AG09309 (cell line): ENCODE results near the gene MBNL1.

ENCODE experiments used
- DNase-seq: peaks from one replicate; pipeline ENCODE4 v3.0.0-alpha.2; 2010; ENCODE audit warnings: low read depth
- H3K4me3 ChIP-seq: 2 replicates; pipeline ENCODE4 v1.5.1; 2011; ENCODE audit warnings: mild to moderate bottlenecking, low read depth, low read length, moderate library complexity; ENCODE audit not compliant: control insufficient read depth
- TF ChIP-seq, protein P1 (sequence below): IDR thresholded peaks from 2 replicates; pipeline ENCODE4 v1.5.1; 2011; ENCODE audit warnings: mild to moderate bottlenecking, low read depth, low read length, inconsistent platforms; ENCODE audit not compliant: insufficient read depth, control insufficient read depth; ENCODE audit errors: missing control alignments

MBNL1 gene

DNA sequence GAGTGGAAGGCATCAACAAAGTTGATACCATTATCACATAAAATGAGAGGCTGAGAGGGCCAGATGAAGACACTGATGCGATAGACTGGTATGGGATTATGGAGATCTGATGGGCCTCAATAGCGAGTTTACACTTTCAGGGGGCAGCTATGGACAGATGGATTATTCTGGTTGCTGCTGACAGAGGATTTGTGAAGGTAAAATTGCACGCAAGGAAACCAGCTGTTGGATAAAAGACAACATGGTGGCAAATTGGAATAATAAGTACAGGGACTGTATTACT, 203.9 kb downstream of the MBNL1 start:
- no peak overlapping the region for H3K4me3 ChIP-seq
- no peak for DNase-seq
- TF ChIP-seq, protein P1, sequence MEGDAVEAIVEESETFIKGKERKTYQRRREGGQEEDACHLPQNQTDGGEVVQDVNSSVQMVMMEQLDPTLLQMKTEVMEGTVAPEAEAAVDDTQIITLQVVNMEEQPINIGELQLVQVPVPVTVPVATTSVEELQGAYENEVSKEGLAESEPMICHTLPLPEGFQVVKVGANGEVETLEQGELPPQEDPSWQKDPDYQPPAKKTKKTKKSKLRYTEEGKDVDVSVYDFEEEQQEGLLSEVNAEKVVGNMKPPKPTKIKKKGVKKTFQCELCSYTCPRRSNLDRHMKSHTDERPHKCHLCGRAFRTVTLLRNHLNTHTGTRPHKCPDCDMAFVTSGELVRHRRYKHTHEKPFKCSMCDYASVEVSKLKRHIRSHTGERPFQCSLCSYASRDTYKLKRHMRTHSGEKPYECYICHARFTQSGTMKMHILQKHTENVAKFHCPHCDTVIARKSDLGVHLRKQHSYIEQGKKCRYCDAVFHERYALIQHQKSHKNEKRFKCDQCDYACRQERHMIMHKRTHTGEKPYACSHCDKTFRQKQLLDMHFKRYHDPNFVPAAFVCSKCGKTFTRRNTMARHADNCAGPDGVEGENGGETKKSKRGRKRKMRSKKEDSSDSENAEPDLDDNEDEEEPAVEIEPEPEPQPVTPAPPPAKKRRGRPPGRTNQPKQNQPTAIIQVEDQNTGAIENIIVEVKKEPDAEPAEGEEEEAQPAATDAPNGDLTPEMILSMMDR, result no peak

DNA sequence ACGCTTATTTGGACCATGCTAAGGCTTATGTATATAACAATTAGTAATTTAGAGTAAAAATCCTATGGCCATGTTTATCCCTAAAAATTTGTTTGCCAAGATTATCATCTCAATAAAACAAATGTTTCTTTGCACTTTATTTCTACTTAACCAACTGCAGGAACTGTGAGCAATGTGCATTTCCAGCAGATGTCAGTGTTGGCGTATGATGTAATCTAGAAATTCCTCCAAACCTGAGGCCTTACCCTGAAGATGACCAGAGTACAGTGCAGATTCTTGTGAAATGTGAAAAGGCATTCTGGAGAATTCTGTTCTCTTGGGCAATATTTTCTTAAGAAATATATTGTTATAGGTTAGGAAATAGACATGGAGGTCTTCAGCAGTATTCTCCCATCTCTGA, 205.9 kb downstream of the MBNL1 start:
- TF ChIP-seq, protein P1, result peak; percentile 62
- H3K4me3 ChIP-seq, result no peak overlapping the region
- DNase-seq, result peak; percentile 69

DNA sequence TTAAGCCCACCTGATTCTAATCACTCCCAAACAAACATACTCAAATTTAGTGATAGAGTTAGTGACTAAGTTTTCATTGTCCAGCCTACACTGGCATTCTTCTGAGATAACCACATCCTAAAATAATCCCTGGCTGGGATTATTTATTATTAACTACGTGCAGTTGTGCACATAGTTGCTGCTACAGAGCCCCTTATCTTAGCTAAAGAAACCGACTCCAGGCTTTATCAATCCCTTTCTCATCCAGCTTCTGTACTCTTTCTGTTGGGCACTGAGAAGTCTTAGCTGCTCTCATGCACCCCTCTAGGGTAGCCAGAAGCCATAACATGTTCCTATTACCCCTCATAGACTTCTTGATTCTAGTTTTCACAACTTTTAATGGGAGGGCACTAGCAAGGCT, 208.7 kb downstream of the MBNL1 start:
- TF ChIP-seq, protein P1, result no peak
- no peak for DNase-seq
- H3K4me3 ChIP-seq, result no peak overlapping the region

DNA sequence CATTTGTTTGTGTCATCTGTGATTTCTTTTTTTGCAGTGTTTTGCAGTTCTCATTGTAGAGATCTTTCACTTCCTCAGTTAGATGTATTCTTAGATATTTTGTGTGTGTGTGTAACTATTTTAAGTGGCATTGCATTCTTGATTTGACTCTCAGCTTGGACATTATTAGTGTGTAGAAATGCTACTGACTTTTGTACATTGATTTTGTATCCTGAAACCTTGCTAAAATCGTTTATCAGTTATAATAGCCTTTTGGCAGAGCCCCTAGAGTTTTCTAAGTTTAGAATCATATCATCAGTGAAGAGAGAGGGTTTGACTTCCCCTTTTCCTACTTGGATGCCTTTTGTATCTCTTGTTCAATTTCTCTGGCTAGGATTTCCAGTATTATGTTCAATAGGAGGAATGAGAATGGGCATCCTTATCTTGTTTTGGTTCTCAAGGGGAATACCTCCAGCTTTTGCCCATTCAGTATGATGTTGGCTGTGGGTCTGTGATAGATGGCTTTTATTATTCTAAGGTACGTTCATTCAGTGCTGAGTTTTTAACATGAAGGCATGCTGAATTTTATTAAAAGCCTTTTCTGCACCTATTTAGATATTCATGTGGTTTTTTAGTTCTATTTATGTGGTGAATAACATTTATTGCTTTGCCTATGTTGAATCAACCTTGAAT, 211.7 kb downstream of the MBNL1 start:
- no peak overlapping the region for H3K4me3 ChIP-seq
- no peak for DNase-seq
- TF ChIP-seq, protein P1, result no peak

DNA sequence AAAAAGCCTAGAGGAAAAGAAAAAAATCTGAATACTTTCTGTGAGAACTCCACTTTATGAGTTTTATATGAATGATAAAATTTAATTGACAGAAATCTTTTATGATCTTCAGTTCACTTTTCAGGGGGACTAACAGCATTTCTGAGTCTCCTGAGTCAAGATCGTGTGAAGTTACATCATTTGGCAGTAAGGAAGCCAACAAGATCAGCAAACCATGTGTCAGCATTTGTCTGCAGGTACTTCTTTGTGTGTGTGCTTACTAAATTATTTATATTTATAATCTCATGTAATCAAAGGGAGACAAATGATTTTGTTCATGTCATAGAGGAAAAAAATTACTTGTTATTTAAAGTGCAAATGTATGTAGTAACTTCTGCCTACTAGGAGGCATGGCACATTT, 217.6 kb downstream of the MBNL1 start:
- H3K4me3 ChIP-seq, result no peak overlapping the region
- no peak for DNase-seq
- TF ChIP-seq, protein P1, result no peak

DNA sequence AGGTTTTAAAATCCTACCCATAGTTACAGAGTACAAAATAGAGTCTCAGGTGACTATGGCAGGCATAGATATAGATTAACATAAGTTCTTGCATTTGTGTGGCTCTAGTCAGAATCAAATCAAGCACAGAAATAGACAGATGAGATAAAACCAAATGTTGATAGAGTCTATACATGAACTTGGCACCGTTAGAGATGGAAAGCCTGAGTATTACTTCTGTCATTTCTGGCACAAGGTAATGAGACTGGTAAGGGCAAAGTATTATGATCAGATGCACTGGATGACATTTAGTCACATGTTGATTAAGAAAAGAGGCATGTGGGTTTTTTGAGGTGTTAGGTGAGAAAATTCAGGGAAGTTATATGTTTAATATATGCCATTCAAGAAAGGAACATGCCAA, 219.7 kb downstream of the MBNL1 start:
- no peak overlapping the region for H3K4me3 ChIP-seq
- DNase-seq, result no peak
- TF ChIP-seq, protein P1, result no peak

DNA sequence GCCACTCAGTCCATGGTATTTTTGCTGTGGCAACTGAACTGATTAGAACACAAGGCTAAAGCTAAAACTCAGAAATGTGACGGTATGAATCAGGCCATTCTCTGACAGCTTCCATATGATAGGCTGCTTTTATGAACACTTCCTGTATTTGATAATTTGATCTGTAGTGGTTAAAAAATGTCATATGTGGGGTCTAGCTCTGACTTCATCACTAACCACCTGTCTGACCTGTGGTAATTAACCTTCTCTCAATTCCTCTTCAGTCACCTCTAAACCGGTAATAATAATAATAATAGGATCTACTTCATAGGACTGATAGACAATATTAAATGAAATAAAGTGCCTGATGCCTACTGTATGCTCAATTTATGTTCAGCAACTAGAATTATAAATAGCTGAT, 223.2 kb downstream of the MBNL1 start:
- no peak overlapping the region for H3K4me3 ChIP-seq
- no peak for DNase-seq
- TF ChIP-seq, protein P1, result no peak
